HG02588 (cell line): ENCODE measurements around the gene SHKBP1.
"Not testable (repeated sequence)": the region's sequence is repeated elsewhere in the genome, so short reads cannot be mapped to it uniquely, and the experiment has no call there.

Experiments used
- ATAC-seq: cut with Tn5 transposase; IDR thresholded peaks from one replicate; pipeline ENCODE4 v1.9.1; 2021; ENCODE audit warnings: mild to moderate bottlenecking, moderate library complexity; ENCODE audit not compliant: unreplicated experiment

The SHKBP1 gene

GRCh38 chr19:40612831-40613689 is 36.4 kb downstream of the SHKBP1 start:
- ATAC-seq: no peak

GRCh38 chr19:40613690-40614621 is 37.3 kb downstream of the SHKBP1 start:
- ATAC-seq: peak; percentile 40

GRCh38 chr19:40614622-40615411 is 38.1 kb downstream of the SHKBP1 start:
- no peak for ATAC-seq

GRCh38 chr19:40616178-40616577 is 39.5 kb downstream of the SHKBP1 start:
- ATAC-seq: no peak

GRCh38 chr19:40616941-40617340 is 40.3 kb downstream of the SHKBP1 start:
- ATAC-seq: no peak

GRCh38 chr19:40617961-40618360 is 41.3 kb downstream of the SHKBP1 start:
- ATAC-seq: no peak

GRCh38 chr19:40619333-40620160 is 42.9 kb downstream of the SHKBP1 start:
- ATAC-seq: no peak

GRCh38 chr19:40620161-40620485 is 43.5 kb downstream of the SHKBP1 start:
- no peak for ATAC-seq

GRCh38 chr19:40621283-40621682 is 44.6 kb downstream of the SHKBP1 start:
- ATAC-seq: no peak

GRCh38 chr19:40621966-40622772 is 45.5 kb downstream of the SHKBP1 start:
- no peak for ATAC-seq

GRCh38 chr19:40622773-40623075 is 46.1 kb downstream of the SHKBP1 start:
- no peak for ATAC-seq

- no peak for ATAC-seq
These were observed 47.0 kb downstream of the SHKBP1 start for GRCh38 chr19:40623403-40624251.

- ATAC-seq: not testable (repeated sequence)
These were observed 47.9 kb downstream of the SHKBP1 start for GRCh38 chr19:40624369-40625153.

GRCh38 chr19:40625406-40626120 is 48.9 kb downstream of the SHKBP1 start:
- ATAC-seq: no peak

GRCh38 chr19:40626918-40627317 is 50.2 kb downstream of the SHKBP1 start:
- no peak for ATAC-seq

GRCh38 chr19:40627486-40628279 is 51.0 kb downstream of the SHKBP1 start:
- ATAC-seq: no peak
